HepG2 (cell line): Measurements from ENCODE around the gene TAF6L. TPM values are rescaled to one million over a fixed set of nuclear protein-coding genes. Genes with fewer than 3 reads are reported as not detected.
A peak's percentile ranks its signal among the peaks of the same experiment; 100 is the strongest.

Source experiments
- FOXM1 ChIP-seq: sonication (generic); formaldehyde crosslinking; IDR thresholded peaks from 2 replicates; pipeline ENCODE4 v1.5.0; 2020; ENCODE audit warnings: missing genetic modification reagents
- KDM2A ChIP-seq: sonication (generic); formaldehyde crosslinking; IDR thresholded peaks from 2 replicates; pipeline ENCODE4 v1.4.0; 2020; ENCODE audit warnings: low read depth, missing genetic modification reagents, borderline replicate concordance
- MATR3 ChIP-seq: sonication (generic); formaldehyde crosslinking; IDR thresholded peaks from 2 replicates; pipeline ENCODE4 v1.4.0; 2020; ENCODE audit warnings: missing genetic modification reagents
- PHF5A ChIP-seq: IDR thresholded peaks from one replicate; pipeline ENCODE4 v1.6.1; 2018; ENCODE audit warnings: low read depth, missing genetic modification reagents; ENCODE audit not compliant: unreplicated experiment
- SMC3 ChIP-seq: IDR thresholded peaks from 2 replicates; pipeline ENCODE4 v1.6.1; 2011; ENCODE audit warnings: low read length, improper control_type of control experiment
- TARDBP ChIP-seq: sonication (generic); formaldehyde crosslinking; IDR thresholded peaks from 2 replicates; pipeline ENCODE4 v1.8.0; 2022; ENCODE audit warnings: mild to moderate bottlenecking, missing genetic modification reagents
- ZC3H4 ChIP-seq: sonication (generic); formaldehyde crosslinking; IDR thresholded peaks from 2 replicates; pipeline ENCODE4 v1.4.0; 2020; ENCODE audit warnings: missing genetic modification reagents, borderline replicate concordance
- ZNF282 ChIP-seq: fragments of 450-650 bp; IDR thresholded peaks from 2 replicates; pipeline ENCODE4 v1.6.1; 2018; ENCODE audit not compliant: partially characterized antibody
- ZNF569 ChIP-seq: sonication (generic); formaldehyde crosslinking; IDR thresholded peaks from 2 replicates; pipeline ENCODE4 v1.5.0; 2020; ENCODE audit warnings: mild to moderate bottlenecking, missing genetic modification reagents, moderate library complexity, borderline replicate concordance
- ZZZ3 ChIP-seq: sonication (generic); formaldehyde crosslinking; IDR thresholded peaks from 2 replicates; pipeline ENCODE4 v1.4.0; 2020; ENCODE audit warnings: missing genetic modification reagents, mild to moderate bottlenecking, borderline replicate concordance
- polyA plus RNA-seq, 8 experiments: library from polyadenylated mRNA; depleted of rRNA in 3 of 8; stranded (reverse) in 7 of 8; unstranded in 1 of 8; fragments of >200 nt; fragmentation: Illumina TruSeq in 4 of 8; extraction: Trizol in 4 of 8; gene quantifications; 2 replicates each; pipeline versions ENCODE4 v1.2.1 to v1.2.3, GENCODE V29; 2011 to 2016; ENCODE audit warnings: low read depth in 4 of 8, missing spikeins in 1 of 8, mixed read lengths in 1 of 8; ENCODE audit not compliant: insufficient read depth in 1 of 8
- total RNA-seq, 5 experiments: library from RNA; depleted of rRNA; stranded (reverse); fragments of >200 nt; fragmentation: Illumina TruSeq; extraction: Trizol; gene quantifications; 2 replicates each; pipeline ENCODE4 v1.2.3, GENCODE V29; 2016; ENCODE audit warnings: low read depth in 1 of 5
- TF ChIP-seq, protein P1 (sequence below): sonication (generic); formaldehyde crosslinking; IDR thresholded peaks from 2 replicates; pipeline ENCODE4 v1.8.1; 2023; ENCODE audit warnings: mild to moderate bottlenecking, inconsistent platforms, moderate library complexity, missing genetic modification reagents, borderline replicate concordance
- TF ChIP-seq, protein P2 (sequence below): sonication (generic); formaldehyde crosslinking; conservative IDR thresholded peaks from 2 replicates; pipeline ENCODE4 v1.8.1; 2023; ENCODE audit warnings: missing genetic modification reagents
- TF ChIP-seq, protein P3 (sequence below): sonication (generic); formaldehyde crosslinking; IDR thresholded peaks from 2 replicates; pipeline ENCODE4 v1.5.0; 2020; ENCODE audit warnings: mild to moderate bottlenecking, missing genetic modification reagents, borderline replicate concordance
- TF ChIP-seq, protein P4 (sequence below): sonication (generic); formaldehyde crosslinking; IDR thresholded peaks from 2 replicates; pipeline ENCODE4 v1.8.0; 2022; ENCODE audit warnings: mild to moderate bottlenecking, missing genetic modification reagents; ENCODE audit not compliant: insufficient replicate concordance
- TF ChIP-seq, protein P5 (sequence below): sonication (generic); formaldehyde crosslinking; IDR thresholded peaks from 2 replicates; pipeline ENCODE4 v1.9.0; 2021; ENCODE audit warnings: mild to moderate bottlenecking, missing genetic modification reagents

The TAF6L gene
- total and polyA plus RNA-seq, 2 of the 13 experiments (the other 11 are each of a cell fraction or from before 2014, with no cell fraction given), result 12.6 to 19.4 TPM

DNA sequence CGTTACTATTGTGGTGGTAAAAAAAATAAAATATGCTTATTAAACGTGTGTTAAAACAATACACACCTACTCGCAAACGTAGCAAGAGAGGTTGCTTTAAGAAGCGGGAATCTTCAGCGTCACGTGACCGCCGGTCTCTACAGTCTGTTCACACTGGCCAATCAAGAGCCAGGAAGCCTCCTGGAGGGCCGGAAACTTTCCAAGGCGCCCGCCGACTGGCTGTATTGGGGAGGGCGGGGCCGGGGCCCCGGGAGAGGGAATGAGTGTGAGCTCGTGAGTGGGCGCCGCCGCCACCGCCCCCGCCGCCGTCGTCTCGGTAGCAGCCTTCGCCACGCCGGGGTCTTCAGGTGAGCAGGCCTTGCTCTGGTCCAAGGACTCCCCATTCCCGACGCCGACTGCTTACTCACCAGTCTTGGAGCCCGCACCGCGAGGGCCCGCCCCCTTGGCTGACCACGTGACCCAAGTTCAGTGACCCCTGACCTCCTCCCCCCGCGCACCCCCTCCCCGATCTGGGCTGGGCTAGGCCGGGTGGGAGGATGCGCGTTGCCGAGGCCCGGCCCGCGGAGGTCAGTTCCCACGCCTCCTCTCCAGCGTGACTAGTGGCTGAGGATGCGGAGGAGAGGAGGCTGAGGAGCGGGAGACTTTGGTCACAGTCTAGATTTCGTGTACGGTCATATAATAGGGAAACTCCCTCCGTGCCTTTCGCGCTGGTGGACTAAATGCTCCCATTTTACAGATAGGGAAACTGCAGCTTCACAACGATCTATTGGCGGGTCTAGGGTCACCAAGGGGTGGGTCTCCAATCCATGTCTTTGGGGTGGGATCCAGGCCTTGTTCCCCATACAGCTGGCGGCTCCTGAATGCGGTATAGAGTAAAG, at the start of gene TAF6L (continued):
- peak; percentile 84 for TF ChIP-seq KDM2A (CRISPR knock-in tag)
- no peak for TF ChIP-seq ZNF569 (CRISPR knock-in tag)
- TF ChIP-seq, protein P1, sequence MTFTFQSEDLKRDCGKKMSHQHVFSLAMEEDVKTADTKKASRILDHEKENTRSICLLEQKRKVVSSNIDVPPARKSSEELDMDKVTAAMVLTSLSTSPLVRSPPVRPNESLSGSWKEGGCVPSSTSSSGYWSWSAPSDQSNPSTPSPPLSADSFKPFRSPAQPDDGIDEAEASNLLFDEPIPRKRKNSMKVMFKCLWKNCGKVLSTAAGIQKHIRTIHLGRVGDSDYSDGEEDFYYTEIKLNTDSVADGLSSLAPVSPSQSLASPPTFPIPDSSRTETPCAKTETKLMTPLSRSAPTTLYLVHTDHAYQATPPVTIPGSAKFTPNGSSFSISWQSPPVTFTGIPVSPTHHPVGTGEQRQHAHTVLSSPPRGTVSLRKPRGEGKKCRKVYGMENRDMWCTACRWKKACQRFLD, result no peak; the same call in 1 of the 2 replicates
- TF ChIP-seq, protein P2, sequence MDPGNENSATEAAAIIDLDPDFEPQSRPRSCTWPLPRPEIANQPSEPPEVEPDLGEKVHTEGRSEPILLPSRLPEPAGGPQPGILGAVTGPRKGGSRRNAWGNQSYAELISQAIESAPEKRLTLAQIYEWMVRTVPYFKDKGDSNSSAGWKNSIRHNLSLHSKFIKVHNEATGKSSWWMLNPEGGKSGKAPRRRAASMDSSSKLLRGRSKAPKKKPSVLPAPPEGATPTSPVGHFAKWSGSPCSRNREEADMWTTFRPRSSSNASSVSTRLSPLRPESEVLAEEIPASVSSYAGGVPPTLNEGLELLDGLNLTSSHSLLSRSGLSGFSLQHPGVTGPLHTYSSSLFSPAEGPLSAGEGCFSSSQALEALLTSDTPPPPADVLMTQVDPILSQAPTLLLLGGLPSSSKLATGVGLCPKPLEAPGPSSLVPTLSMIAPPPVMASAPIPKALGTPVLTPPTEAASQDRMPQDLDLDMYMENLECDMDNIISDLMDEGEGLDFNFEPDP, result no peak
- TF ChIP-seq ZC3H4, result no peak
- TF ChIP-seq, protein P3, sequence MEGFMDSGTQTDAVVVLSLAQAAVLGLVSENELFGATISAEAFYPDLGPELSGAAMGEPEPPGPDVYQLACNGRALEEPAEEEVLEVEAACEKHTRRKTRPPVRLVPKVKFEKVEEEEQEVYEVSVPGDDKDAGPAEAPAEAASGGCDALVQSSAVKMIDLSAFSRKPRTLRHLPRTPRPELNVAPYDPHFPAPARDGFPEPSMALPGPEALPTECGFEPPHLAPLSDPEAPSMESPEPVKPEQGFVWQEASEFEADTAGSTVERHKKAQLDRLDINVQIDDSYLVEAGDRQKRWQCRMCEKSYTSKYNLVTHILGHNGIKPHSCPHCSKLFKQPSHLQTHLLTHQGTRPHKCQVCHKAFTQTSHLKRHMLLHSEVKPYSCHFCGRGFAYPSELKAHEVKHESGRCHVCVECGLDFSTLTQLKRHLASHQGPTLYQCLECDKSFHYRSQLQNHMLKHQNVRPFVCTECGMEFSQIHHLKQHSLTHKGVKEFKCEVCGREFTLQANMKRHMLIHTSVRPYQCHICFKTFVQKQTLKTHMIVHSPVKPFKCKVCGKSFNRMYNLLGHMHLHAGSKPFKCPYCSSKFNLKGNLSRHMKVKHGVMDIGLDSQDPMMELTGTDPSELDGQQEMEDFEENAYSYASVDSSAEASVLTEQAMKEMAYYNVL, result no peak
- peak; percentile 67; the same call in 1 of the 2 replicates for TF ChIP-seq TARDBP (CRISPR knock-in tag)
- no peak for TF ChIP-seq ZNF282
- TF ChIP-seq, protein P4, sequence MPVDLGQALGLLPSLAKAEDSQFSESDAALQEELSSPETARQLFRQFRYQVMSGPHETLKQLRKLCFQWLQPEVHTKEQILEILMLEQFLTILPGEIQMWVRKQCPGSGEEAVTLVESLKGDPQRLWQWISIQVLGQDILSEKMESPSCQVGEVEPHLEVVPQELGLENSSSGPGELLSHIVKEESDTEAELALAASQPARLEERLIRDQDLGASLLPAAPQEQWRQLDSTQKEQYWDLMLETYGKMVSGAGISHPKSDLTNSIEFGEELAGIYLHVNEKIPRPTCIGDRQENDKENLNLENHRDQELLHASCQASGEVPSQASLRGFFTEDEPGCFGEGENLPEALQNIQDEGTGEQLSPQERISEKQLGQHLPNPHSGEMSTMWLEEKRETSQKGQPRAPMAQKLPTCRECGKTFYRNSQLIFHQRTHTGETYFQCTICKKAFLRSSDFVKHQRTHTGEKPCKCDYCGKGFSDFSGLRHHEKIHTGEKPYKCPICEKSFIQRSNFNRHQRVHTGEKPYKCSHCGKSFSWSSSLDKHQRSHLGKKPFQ, result no peak
- TF ChIP-seq SMC3, result no peak
- no peak for TF ChIP-seq ZZZ3 (CRISPR knock-in tag)
- TF ChIP-seq, protein P5, sequence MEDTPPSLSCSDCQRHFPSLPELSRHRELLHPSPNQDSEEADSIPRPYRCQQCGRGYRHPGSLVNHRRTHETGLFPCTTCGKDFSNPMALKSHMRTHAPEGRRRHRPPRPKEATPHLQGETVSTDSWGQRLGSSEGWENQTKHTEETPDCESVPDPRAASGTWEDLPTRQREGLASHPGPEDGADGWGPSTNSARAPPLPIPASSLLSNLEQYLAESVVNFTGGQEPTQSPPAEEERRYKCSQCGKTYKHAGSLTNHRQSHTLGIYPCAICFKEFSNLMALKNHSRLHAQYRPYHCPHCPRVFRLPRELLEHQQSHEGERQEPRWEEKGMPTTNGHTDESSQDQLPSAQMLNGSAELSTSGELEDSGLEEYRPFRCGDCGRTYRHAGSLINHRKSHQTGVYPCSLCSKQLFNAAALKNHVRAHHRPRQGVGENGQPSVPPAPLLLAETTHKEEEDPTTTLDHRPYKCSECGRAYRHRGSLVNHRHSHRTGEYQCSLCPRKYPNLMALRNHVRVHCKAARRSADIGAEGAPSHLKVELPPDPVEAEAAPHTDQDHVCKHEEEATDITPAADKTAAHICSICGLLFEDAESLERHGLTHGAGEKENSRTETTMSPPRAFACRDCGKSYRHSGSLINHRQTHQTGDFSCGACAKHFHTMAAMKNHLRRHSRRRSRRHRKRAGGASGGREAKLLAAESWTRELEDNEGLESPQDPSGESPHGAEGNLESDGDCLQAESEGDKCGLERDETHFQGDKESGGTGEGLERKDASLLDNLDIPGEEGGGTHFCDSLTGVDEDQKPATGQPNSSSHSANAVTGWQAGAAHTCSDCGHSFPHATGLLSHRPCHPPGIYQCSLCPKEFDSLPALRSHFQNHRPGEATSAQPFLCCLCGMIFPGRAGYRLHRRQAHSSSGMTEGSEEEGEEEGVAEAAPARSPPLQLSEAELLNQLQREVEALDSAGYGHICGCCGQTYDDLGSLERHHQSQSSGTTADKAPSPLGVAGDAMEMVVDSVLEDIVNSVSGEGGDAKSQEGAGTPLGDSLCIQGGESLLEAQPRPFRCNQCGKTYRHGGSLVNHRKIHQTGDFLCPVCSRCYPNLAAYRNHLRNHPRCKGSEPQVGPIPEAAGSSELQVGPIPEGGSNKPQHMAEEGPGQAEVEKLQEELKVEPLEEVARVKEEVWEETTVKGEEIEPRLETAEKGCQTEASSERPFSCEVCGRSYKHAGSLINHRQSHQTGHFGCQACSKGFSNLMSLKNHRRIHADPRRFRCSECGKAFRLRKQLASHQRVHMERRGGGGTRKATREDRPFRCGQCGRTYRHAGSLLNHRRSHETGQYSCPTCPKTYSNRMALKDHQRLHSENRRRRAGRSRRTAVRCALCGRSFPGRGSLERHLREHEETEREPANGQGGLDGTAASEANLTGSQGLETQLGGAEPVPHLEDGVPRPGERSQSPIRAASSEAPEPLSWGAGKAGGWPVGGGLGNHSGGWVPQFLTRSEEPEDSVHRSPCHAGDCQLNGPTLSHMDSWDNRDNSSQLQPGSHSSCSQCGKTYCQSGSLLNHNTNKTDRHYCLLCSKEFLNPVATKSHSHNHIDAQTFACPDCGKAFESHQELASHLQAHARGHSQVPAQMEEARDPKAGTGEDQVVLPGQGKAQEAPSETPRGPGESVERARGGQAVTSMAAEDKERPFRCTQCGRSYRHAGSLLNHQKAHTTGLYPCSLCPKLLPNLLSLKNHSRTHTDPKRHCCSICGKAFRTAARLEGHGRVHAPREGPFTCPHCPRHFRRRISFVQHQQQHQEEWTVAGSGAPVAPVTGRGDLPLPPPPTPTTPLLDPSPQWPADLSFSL (CRISPR knock-in tag), result 0 out of 2 replicates have a peak, but pooled peaks have one; percentile 1
- peak; percentile 30 for TF ChIP-seq PHF5A
- no peak for TF ChIP-seq FOXM1 (CRISPR knock-in tag)
- no peak for TF ChIP-seq MATR3 (CRISPR knock-in tag)
